NCI-H2107 treated with DMSO at 0.1 percent for 48 hours (cell line): ENCODE results near the gene HSPE1.
A peak's percentile ranks its signal among the peaks of the same experiment; 100 is the strongest.
"Not testable (repeated sequence)": the region's sequence is repeated elsewhere in the genome, so short reads cannot be mapped to it uniquely, and the experiment has no call there.

Experiments
- DNase-seq: peaks from one replicate; lab custom pipeline; 2025; ENCODE audit not compliant: unreplicated experiment; lab: John Stamatoyannopoulos, UW

Gene HSPE1

GRCh38 chr2:197499594-197500502 lies at the start of gene HSPE1, which contains the start of gene HSPD1:
HSPE1 (plus strand) TSS chr2:197500379; CDS start chr2:197500437, 58 bp downstream.
HSPD1 (minus strand) TSS chr2:197499840; CDS start chr2:197498848, 992 bp downstream.
- peak; percentile 94 for DNase-seq

DNA sequence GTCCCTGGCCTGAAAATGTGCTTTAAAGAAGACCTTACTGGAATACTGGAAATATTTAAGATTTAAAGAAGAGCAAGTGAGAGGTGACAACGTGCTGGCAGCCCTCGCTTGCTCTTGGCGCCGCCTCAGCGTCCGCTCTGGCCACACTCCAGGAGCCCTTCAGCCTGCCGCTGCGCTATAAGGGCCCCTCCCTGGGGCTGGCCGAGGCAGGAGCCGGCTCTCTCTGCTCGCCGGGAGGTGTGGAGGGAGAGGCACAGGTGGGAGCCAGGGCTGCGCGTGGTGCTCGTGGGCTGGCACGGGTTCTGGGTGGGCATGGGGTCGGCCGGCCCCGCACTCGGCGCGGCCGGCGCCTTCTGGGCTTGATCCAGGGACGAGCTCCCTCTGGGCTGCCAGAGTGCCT lies 49.7 kb upstream of the HSPE1 start:
- DNase-seq = peak; percentile 4

DNA sequence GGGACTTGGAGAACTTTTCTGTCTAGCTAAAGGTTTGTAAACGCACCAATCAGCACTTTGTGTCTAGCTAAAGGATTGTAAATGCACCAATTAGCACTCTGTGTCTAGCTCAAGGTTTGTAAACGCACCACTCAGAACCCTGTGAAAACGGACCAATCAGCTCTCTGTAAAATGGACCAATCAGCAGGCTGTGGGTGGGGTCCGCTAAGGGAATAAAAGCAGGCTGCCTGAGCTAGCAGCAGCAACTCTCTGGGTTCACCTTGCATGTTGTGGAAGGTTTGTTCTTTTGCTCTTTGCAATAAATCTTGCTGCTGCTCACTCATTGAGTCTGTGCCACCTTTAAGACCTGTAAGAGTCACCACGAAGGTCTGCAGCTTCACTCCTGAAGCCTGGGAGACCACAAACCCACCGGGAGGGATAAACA lies 49.2 kb upstream of the HSPE1 start:
- not testable (repeated sequence) for DNase-seq

DNA sequence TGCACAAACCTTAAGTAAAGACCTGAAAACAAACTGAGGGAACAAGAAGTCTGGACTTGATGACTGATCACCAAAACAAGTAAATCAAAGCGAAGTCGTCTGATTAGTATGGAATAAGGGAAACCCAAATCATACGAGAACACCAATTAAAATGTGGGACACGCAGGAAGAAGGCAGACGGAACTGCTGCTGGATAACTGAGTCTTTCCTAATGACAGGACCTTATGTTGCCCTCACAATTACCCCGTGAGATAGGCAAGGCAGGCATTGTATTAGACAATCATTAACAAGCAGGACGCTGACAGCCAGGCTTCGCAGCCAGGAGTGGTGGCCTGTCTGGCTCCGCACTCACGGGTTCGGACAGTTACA lies 47.4 kb upstream of the HSPE1 start:
- no peak for DNase-seq

- DNase-seq = peak; percentile 96
Observed at GRCh38 chr2:197453123-197453913, 46.9 kb upstream of the HSPE1 start, which contains the start of gene COQ10B. COQ10B (plus strand) TSS chr2:197453552; CDS start chr2:197453561, 9 bp downstream.

DNA sequence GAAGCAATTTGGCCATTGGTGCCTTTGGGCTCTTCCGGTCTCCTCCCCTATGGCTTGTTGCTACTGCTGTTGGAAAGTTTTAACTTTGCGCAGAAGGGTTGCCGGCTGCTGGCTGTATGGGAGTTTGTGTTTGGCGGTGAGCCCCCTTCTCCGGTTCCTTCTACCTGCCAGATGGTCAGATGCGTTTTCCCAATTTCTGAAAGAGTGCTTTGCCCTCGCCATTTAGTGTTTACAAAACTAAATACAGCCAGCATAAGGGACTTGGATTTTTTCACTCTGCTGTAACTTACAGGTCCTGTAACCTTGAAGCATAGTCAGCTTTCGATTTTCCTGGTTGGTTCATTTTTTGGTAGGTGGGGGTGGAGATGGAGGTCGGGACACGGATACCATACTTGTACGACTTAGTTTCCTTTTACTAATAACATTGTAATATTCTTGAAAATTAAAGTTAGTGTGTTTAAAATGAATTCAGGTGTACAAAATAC lies 46.2 kb upstream of the HSPE1 start:
- no peak for DNase-seq

- DNase-seq = no peak
Observed at GRCh38 chr2:197454923-197455322, 45.3 kb upstream of the HSPE1 start.

GRCh38 chr2:197455428-197455827 lies 44.8 kb upstream of the HSPE1 start:
- DNase-seq = no peak

GRCh38 chr2:197460649-197461048 lies 39.5 kb upstream of the HSPE1 start:
- DNase-seq = no peak

DNA sequence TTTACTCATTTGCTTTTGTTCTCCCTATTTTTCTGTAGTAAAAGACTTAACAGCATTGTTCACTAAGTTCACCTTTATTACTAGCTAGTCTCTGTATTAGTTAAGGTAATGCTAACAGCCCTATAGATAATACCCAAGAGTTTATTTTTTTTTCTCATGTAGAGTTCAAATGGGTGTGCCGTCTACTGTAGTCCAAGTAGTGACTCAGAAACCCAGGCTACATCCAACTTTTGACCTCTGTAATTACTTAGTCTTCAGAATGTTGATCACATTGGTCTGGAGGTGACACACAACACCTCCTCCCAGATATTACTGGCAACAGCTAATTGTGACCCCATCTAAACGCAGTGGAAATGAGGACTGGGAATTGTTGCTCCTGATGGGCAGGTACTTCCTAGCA lies 39.1 kb upstream of the HSPE1 start:
- DNase-seq = no peak

DNA sequence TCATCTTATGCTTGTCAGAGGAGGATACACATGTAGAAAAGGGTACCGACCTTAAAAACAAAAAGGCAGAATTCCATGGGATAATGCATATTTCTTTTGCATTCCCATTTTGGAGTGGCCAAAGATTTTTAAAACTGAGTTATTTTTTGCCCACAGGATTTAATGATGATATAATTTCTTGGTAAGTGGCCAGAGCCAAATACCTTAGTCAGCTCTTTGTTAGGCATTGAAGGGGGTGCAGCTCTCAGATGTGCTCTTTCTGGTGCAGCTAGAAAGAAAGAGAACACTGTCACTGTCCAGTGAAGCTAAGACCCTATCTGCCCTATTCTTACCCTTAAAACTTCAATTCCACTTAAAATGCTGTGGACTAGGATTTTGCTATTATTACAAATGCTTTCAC lies 36.0 kb upstream of the HSPE1 start:
- no peak for DNase-seq

- DNase-seq = no peak
Observed at GRCh38 chr2:197472166-197472565, 28.0 kb upstream of the HSPE1 start.

DNA sequence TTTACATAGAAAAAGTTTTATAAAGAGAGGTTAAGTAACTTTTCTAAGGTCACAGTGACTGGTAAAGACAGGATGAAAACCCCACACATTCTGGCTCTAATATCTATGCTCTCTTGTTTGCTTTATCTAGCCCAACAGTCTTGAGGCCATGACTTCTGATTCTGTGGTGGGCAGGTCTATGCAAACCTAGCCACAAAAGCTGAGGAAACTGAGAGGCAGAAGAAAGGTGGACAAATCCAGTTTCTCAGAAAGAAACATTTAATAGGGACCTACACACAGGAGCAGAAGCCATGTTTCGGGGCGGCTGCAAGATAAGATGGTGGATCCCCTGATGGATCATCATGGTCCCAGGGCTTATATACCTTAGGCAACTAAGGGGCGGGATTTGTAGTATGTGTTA lies 22.4 kb upstream of the HSPE1 start:
- no peak for DNase-seq

GRCh38 chr2:197480165-197481036 lies 19.8 kb upstream of the HSPE1 start:
- no peak for DNase-seq

- DNase-seq = not testable (repeated sequence)
Observed at GRCh38 chr2:197484248-197484647, 15.9 kb upstream of the HSPE1 start.

DNA sequence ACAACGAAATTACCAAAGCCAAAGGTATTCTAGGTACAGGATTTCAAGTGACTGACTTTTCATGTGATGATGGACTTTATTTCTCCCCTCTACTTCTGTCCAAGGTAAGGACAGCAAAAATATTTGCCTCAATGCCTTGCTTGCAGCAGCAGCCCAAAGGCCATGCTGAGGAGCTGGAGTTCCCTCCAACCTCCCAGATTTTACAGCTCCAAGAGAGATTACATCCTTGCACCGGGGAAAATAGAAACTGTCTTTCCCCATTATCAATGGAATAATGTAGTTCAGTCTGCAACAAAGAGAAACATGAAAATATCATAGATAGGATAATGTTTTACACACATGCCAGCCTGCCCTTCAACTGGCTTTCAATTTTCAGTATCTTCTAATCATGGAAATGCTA lies 14.0 kb upstream of the HSPE1 start:
- DNase-seq = no peak

DNA sequence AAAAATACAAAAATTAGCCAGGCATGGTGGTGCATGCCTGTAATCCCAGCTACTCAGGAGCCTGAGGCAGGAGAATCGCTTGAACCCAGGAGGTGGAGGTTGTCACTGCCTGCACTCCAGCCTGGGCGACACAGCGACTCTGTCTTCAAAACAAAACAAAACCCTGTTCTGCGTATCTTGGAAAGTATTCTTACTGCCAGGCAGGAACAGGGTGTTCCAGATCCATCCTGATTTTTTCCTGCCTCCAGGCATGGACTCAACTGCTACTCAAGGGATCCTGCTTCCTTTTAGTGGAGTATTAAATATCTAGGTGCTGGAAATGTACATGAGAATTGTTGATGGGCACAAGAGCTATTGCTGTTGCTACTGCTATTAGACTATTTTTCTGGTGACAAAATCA lies 12.8 kb upstream of the HSPE1 start:
- no peak for DNase-seq

DNA sequence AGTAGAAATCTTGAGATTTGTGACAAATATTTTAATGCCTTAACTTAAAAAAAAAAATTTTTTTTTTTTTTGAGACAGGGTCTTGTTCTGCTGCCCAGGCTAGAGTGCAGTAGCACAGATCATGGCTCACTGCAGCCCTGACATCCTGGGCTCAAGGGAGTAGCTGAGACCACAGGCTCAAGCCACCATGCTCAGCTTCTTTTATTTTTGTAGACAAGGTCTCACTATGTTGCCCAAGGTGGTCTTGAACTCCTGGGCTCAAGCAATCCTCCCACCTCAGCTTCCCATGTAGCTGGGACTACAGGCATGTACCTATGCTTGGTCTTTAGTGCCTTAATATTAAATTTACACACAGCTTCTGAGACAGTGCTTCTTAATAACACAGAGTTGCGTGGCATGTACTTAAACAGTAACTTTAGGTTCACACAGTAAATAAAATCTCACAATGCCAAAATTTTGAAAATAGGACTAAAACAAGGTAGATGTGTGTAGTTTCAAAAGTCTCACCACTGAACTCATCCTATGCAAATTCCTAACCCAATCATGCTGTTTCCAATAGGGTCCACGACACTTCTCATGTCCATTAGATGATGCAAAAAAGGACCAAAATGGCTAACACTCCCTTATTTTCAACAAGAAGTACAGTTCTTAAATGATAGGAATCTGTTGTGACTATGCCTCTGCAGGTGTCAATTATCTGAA lies 4.6 kb upstream of the HSPE1 start:
- no peak for DNase-seq

- no peak for DNase-seq
Observed at GRCh38 chr2:197496695-197497094, 3.5 kb upstream of the HSPE1 start.

DNA sequence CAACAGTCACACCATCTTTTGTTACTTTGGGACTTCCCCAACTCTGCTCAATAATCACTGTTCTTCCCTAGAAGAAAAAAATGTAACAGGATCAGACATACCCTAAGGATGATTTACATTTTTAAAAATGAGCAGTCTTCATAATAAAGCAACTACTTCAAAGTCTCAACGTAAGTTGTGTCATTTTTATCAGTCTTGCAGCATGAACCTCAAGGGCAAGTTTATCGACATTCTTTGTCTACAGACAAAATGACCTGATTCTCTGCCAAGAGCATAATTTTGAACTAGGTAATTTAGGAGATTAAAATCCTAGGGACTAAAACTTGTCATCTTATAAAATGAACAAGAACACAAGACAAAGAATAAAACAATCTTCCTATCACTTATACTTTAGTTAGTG lies 2.9 kb upstream of the HSPE1 start:
- no peak for DNase-seq
